Liver (tissue), 9 donors: Measurements from ENCODE around the gene SKA1. TPM values are rescaled to one million over a fixed set of nuclear protein-coding genes. Genes with fewer than 3 reads are reported as not detected.

ENCODE experiments used
- DNase-seq: peaks from one replicate; pipeline ENCODE4 v3.0.0-alpha.2; 2017; ENCODE audit warnings: low spot score
- H3K27ac ChIP-seq, 2 donors: one replicate each; pipeline ENCODE4 v1.7.0; 2013; ENCODE audit warnings: inconsistent platforms in 2 of 2, low read length in 2 of 2, control low read depth in 1 of 2, low read depth in 1 of 2, mild to moderate bottlenecking in 1 of 2
- H3K27me3 ChIP-seq, 4 donors: one replicate each; pipeline versions ENCODE4 v1.6.1 to v1.7.0; 2013; ENCODE audit warnings: low read length in 3 of 4, inconsistent platforms in 1 of 4, mild to moderate bottlenecking in 1 of 4, moderate library complexity in 1 of 4; ENCODE audit not compliant: control insufficient read depth in 4 of 4, insufficient read depth in 4 of 4
- H3K36me3 ChIP-seq, 4 donors: one replicate each; pipeline versions ENCODE4 v1.6.1 to v1.7.0; 2013; ENCODE audit warnings: low read length in 3 of 4, mild to moderate bottlenecking in 3 of 4, low read depth in 1 of 4, moderate library complexity in 1 of 4; ENCODE audit not compliant: control insufficient read depth in 4 of 4, insufficient read depth in 3 of 4
- H3K4me1 ChIP-seq, 4 donors: one replicate each; pipeline versions ENCODE4 v1.6.1 to v1.7.0; 2013; ENCODE audit warnings: low read length in 3 of 4, mild to moderate bottlenecking in 3 of 4, moderate library complexity in 1 of 4; ENCODE audit not compliant: control insufficient read depth in 4 of 4, insufficient read depth in 4 of 4
- H3K4me3 ChIP-seq, 3 donors: one replicate each; pipeline versions ENCODE4 v1.6.1 to v1.7.0; 2013; ENCODE audit warnings: low read length in 3 of 3, control low read depth in 1 of 3, low read depth in 1 of 3, mild to moderate bottlenecking in 1 of 3
- H3K9ac ChIP-seq, 2 donors: one replicate each; pipeline ENCODE4 v1.7.0; 2013; ENCODE audit warnings: low read length in 2 of 2, mild to moderate bottlenecking in 2 of 2, moderate library complexity in 2 of 2, control low read depth in 1 of 2, low read depth in 1 of 2
- H3K9me3 ChIP-seq, 4 donors: one replicate each; pipeline versions ENCODE4 v1.6.1 to v1.7.0; 2013; ENCODE audit warnings: low read length in 3 of 4; ENCODE audit not compliant: control insufficient read depth in 4 of 4
- ATF3 ChIP-seq: IDR thresholded peaks from 2 replicates; pipeline ENCODE4 v1.6.1; 2016; ENCODE audit warnings: antibody characterized with exemption
- EGR1 ChIP-seq, 2 donors: IDR thresholded peaks; 2 replicates each; pipeline ENCODE4 v1.6.1; 2016 to 2018; ENCODE audit warnings: antibody characterized with exemption in 2 of 2, low read depth in 2 of 2
- FOXA1 ChIP-seq: IDR thresholded peaks from 2 replicates; pipeline ENCODE4 v1.6.1; 2016; ENCODE audit warnings: antibody characterized with exemption
- FOXA2 ChIP-seq: IDR thresholded peaks from 2 replicates; pipeline ENCODE4 v1.6.1; 2016; ENCODE audit warnings: antibody characterized with exemption
- GABPA ChIP-seq, 2 donors: IDR thresholded peaks in 1 of 2; conservative IDR thresholded peaks in 1 of 2; 2 replicates each; pipeline ENCODE4 v1.6.1; 2016; ENCODE audit warnings: antibody characterized with exemption in 2 of 2, mild to moderate bottlenecking in 1 of 2, moderate library complexity in 1 of 2
- HNF4A ChIP-seq, 2 donors: conservative IDR thresholded peaks; 2 replicates each; pipeline ENCODE4 v1.6.1; 2016; ENCODE audit warnings: antibody characterized with exemption in 2 of 2, mild to moderate bottlenecking in 2 of 2
- HNF4G ChIP-seq: IDR thresholded peaks from 2 replicates; pipeline ENCODE4 v1.6.1; 2016; ENCODE audit warnings: antibody characterized with exemption
- JUND ChIP-seq, 2 donors: IDR thresholded peaks; 2 replicates each; pipeline ENCODE4 v1.6.1; 2016; ENCODE audit warnings: antibody characterized with exemption in 2 of 2
- NR2F2 ChIP-seq: IDR thresholded peaks from 2 replicates; pipeline ENCODE4 v1.6.1; 2016; ENCODE audit warnings: antibody characterized with exemption
- REST ChIP-seq: IDR thresholded peaks from 2 replicates; pipeline ENCODE4 v1.6.1; 2016; ENCODE audit warnings: antibody characterized with exemption, mild to moderate bottlenecking
- RXRA ChIP-seq, 2 donors: IDR thresholded peaks; 2 replicates each; pipeline ENCODE4 v1.6.1; 2017 to 2018; ENCODE audit warnings: antibody characterized with exemption in 2 of 2, mild to moderate bottlenecking in 1 of 2
- TAF1 ChIP-seq: conservative IDR thresholded peaks from 2 replicates; pipeline ENCODE4 v1.6.1; 2016; ENCODE audit warnings: antibody characterized with exemption, mild to moderate bottlenecking
- YY1 ChIP-seq: IDR thresholded peaks from 2 replicates; pipeline ENCODE4 v1.6.1; 2016; ENCODE audit warnings: antibody characterized with exemption, mild to moderate bottlenecking
- ZBTB33 ChIP-seq: IDR thresholded peaks from 2 replicates; pipeline ENCODE4 v1.6.1; 2016; ENCODE audit warnings: antibody characterized with exemption
- WGBS: extraction: QIAGEN DNeasy Blood & Tissue Kit; methylation state at CpG from one replicate; pipeline ENCODE4 v1.1.7; 2013; 5-methylcytosine and 5-hydroxymethylcytosine counted together
- polyA plus RNA-seq, 2 donors: library from polyadenylated mRNA; stranded (reverse) in 1 of 2; unstranded in 1 of 2; fragments of 200-250 nt in 1 of 2; fragments of >200 nt in 1 of 2; fragmentation: Nextera tagmentation in 1 of 2; extraction: Ambion mirVana in 1 of 2; gene quantifications; one replicate each; pipeline versions ENCODE4 v1.2.1 to v1.2.3, GENCODE V29; 2013 to 2015
- total RNA-seq, 2 donors: library from RNA; depleted of rRNA; stranded (reverse); fragments of >200 nt; gene quantifications; one replicate each; pipeline ENCODE4 v1.2.3, GENCODE V29; 2014
- TF ChIP-seq, protein P1 (sequence below): fragments of 150-350 bp; IDR thresholded peaks from 2 replicates; pipeline ENCODE4 v1.5.1; 2017; ENCODE audit warnings: improper control_type of control experiment, low read depth, low read length; ENCODE audit not compliant: missing input control
- donor health status: healthy.
- donor health status: healthy.
- donor health status: healthy.
- donor health status: healthy.
- donor health status: healthy.

The SKA1 gene
- total and polyA plus RNA-seq, 4 donors = 0.08 to 18.7 (median 0.52) TPM

GRCh38 chr18:50405582-50406271 is 30.9 kb downstream of the SKA1 start:
- WGBS = 76% methylated on average over 17 of the region's 17 CpGs
- DNase-seq = no peak
- TF ChIP-seq FOXA1 = no peak
- TF ChIP-seq ATF3 = no peak
- TF ChIP-seq HNF4A (conservative IDR thresholded peaks at IDR 0.05) = no peak
- TF ChIP-seq NR2F2 = no peak
- TF ChIP-seq, protein P1, sequence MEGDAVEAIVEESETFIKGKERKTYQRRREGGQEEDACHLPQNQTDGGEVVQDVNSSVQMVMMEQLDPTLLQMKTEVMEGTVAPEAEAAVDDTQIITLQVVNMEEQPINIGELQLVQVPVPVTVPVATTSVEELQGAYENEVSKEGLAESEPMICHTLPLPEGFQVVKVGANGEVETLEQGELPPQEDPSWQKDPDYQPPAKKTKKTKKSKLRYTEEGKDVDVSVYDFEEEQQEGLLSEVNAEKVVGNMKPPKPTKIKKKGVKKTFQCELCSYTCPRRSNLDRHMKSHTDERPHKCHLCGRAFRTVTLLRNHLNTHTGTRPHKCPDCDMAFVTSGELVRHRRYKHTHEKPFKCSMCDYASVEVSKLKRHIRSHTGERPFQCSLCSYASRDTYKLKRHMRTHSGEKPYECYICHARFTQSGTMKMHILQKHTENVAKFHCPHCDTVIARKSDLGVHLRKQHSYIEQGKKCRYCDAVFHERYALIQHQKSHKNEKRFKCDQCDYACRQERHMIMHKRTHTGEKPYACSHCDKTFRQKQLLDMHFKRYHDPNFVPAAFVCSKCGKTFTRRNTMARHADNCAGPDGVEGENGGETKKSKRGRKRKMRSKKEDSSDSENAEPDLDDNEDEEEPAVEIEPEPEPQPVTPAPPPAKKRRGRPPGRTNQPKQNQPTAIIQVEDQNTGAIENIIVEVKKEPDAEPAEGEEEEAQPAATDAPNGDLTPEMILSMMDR = no peak
- no peak for TF ChIP-seq REST
- no peak for TF ChIP-seq FOXA2
- TF ChIP-seq HNF4G = no peak
- no peak for TF ChIP-seq RXRA (IDR thresholded peaks at IDR 0.05)
- no peak for TF ChIP-seq EGR1 (IDR thresholded peaks at IDR 0.05; ENCODE audit: low read depth in 2 of 2)
- TF ChIP-seq GABPA (IDR thresholded peaks at IDR 0.05 in 1 of 2, conservative IDR thresholded peaks at IDR 0.05 in 1 of 2) = no peak
- no peak for TF ChIP-seq JUND (IDR thresholded peaks at IDR 0.05)
- no peak for TF ChIP-seq ZBTB33

GRCh38 chr18:50409236-50409635 is 34.4 kb downstream of the SKA1 start:
- Histone ChIP-seq H3K9me3 (no peaks in the 10 kb centered on the region), H3K4me1 (no peaks in the 10 kb centered on the region), H3K36me3 (no peaks in the 10 kb centered on the region), H3K4me3 (no peak overlapping the region), H3K9ac (no peak overlapping the region), H3K27ac (no peak overlapping the region), H3K27me3 (no peaks in the 10 kb centered on the region)
- TF ChIP-seq TAF1 (no peak), NR2F2 (no peak), JUND (IDR thresholded peaks at IDR 0.05) (no peak), ATF3 (no peak), HNF4G (no peak), YY1 (no peak), HNF4A (conservative IDR thresholded peaks at IDR 0.05) (no peak), REST (no peak)
- DNase-seq = no peak
- 74% methylated on average over 5 of the region's 5 CpGs for WGBS

More at GRCh38 chr18:50405582-50406271, 30.9 kb downstream of the SKA1 start:
- no peaks in the 10 kb centered on the region for H3K9me3 ChIP-seq
- no peaks in the 10 kb centered on the region for H3K4me1 ChIP-seq
- H3K36me3 ChIP-seq = no peaks in the 10 kb centered on the region
- H3K27me3 ChIP-seq = no peaks in the 10 kb centered on the region
- H3K9ac ChIP-seq = no peak overlapping the region
- H3K27ac ChIP-seq = no peak overlapping the region
- no peak overlapping the region for H3K4me3 ChIP-seq
